Measurements from ENCODE around the gene MCTP1.

- TF ChIP-seq EZH2 (IDR thresholded peaks at IDR 0.05; ENCODE audit: borderline replicate concordance, low read length) (no peak), CTCF (conservative IDR thresholded peaks at IDR 0.05 in 1 of 2, IDR thresholded peaks at IDR 0.05 in 1 of 2; ENCODE audit: extremely low read depth in 1 of 2, insufficient read depth in 1 of 2, low read depth in 1 of 2, low read length in 2 of 2) (no peak)
Observed at GRCh38 chr5:95063492-95063891, 221.4 kb downstream of the MCTP1 start.

Data from mammary epithelial cell (primary cell).